RCC 7860 (cell line): Measurements from ENCODE around the gene ACY1.

Experiments
- DNase-seq: peaks from one replicate; pipeline ENCODE4 v3.0.0-alpha.2; 2015; ENCODE audit warnings: low spot score
- FAIRE-seq: peaks from 2 replicates; lab custom pipeline; 2012; peaks lifted over from hg19 to GRCh38; lab: Jason Lieb, UNC

The ACY1 gene

GRCh38 chr3:51982838-51983577 lies at the start of gene ACY1:
TSS of gene ACY1 (plus strand) at chr3:51983535. CDS start at chr3:51984065, 530 bp downstream.
- no peak for FAIRE-seq
- peak; percentile 70 for DNase-seq

GRCh38 chr3:51934139-51934850 lies 49.0 kb upstream of the ACY1 start:
- FAIRE-seq (no peak), DNase-seq (no peak)

GRCh38 chr3:51934991-51935885 lies 48.1 kb upstream of the ACY1 start:
- DNase-seq: no peak
- no peak for FAIRE-seq

GRCh38 chr3:51935886-51936755 lies 47.2 kb upstream of the ACY1 start:
- no peak for FAIRE-seq
- no peak for DNase-seq

- FAIRE-seq: no peak
- DNase-seq: no peak
Observed at GRCh38 chr3:51937014-51937413, 46.3 kb upstream of the ACY1 start.

GRCh38 chr3:51937611-51938450 lies 45.5 kb upstream of the ACY1 start:
- FAIRE-seq: no peak
- DNase-seq: no peak

- FAIRE-seq (no peak), DNase-seq (no peak)
Observed at GRCh38 chr3:51938780-51939425, 44.4 kb upstream of the ACY1 start.

GRCh38 chr3:51940648-51941462 lies 42.5 kb upstream of the ACY1 start:
- no peak for DNase-seq
- no peak for FAIRE-seq

- FAIRE-seq: no peak
- no peak for DNase-seq
Observed at GRCh38 chr3:51941463-51941797, 41.9 kb upstream of the ACY1 start.

GRCh38 chr3:51941798-51942602 lies 41.3 kb upstream of the ACY1 start, which contains the start of the genes PARP3 and RRP9:
TSS of gene PARP3 (plus strand) at chr3:51942363. CDS start at chr3:51943356, 993 bp downstream.
TSS of gene RRP9 (minus strand) at chr3:51941904. CDS start at chr3:51941867, 37 bp downstream.
- DNase-seq: peak; percentile 99
- peak; percentile 95 for FAIRE-seq

GRCh38 chr3:51942603-51943450 lies 40.5 kb upstream of the ACY1 start:
- DNase-seq (peak; percentile 49), FAIRE-seq (no peak)

GRCh38 chr3:51943451-51944391 lies 39.6 kb upstream of the ACY1 start:
- DNase-seq (no peak), FAIRE-seq (no peak)

GRCh38 chr3:51944451-51945021 lies 38.8 kb upstream of the ACY1 start:
- no peak for FAIRE-seq

GRCh38 chr3:51945031-51945840 lies 38.1 kb upstream of the ACY1 start:
- no peak for FAIRE-seq
- no peak for DNase-seq

More at GRCh38 chr3:51944451-51945021, 38.8 kb upstream of the ACY1 start:
- DNase-seq: no peak
